C4-2B (cell line): Measurements from ENCODE around the gene DNAH2.

Experiments used
- ZFX ChIP-seq: fragments of 450-650 bp; IDR thresholded peaks from 2 replicates; pipeline ENCODE4 v1.6.1; 2017
- TF ChIP-seq, protein P1 (sequence below): fragments of 450-650 bp; conservative IDR thresholded peaks from 2 replicates; pipeline ENCODE4 v1.5.1; 2017; ENCODE audit warnings: mild to moderate bottlenecking

DNA sequence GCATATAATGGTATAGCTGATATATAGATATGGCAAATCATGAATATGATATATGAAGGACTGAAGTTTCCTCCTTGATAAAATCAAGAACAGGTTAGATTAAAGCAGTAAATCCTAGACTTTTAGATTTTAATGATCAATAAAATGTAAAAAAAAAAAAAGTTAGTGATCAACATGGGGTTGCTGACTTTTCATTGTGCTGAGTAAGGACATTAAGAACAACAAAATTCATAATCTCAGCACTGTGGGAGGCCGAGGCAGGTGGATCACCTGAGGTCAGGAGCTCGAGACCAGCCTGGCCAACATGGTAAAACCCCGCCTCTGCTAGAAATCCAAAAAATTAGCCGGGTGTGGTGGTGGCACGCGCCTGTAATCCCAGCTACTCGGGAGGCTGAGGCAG, 160.7 kb downstream of the DNAH2 start:
- TF ChIP-seq, protein P1, sequence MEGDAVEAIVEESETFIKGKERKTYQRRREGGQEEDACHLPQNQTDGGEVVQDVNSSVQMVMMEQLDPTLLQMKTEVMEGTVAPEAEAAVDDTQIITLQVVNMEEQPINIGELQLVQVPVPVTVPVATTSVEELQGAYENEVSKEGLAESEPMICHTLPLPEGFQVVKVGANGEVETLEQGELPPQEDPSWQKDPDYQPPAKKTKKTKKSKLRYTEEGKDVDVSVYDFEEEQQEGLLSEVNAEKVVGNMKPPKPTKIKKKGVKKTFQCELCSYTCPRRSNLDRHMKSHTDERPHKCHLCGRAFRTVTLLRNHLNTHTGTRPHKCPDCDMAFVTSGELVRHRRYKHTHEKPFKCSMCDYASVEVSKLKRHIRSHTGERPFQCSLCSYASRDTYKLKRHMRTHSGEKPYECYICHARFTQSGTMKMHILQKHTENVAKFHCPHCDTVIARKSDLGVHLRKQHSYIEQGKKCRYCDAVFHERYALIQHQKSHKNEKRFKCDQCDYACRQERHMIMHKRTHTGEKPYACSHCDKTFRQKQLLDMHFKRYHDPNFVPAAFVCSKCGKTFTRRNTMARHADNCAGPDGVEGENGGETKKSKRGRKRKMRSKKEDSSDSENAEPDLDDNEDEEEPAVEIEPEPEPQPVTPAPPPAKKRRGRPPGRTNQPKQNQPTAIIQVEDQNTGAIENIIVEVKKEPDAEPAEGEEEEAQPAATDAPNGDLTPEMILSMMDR: no peak
- no peak for TF ChIP-seq ZFX
